HUDEP-2 (cell line): ENCODE measurements around the gene PRKD2.
A peak's percentile ranks its signal among the peaks of the same experiment; 100 is the strongest.

Experiments used
- DNase-seq, 76 experiments: peaks; one replicate each; lab custom pipeline; 2025; ENCODE audit not compliant: unreplicated experiment in 76 of 76; lab: John Stamatoyannopoulos, UW

PRKD2 gene

GRCh38 chr19:46635920-46636761, 80.8 kb downstream of the PRKD2 start, which contains the start of gene GNG8:
Gene GNG8 (minus strand): TSS chr19:46636202. CDS start chr19:46634682, 1,520 bp downstream.
- DNase-seq = peak in 12 of 76 experiments; percentile 21 to 44 (median 36)

- DNase-seq = no peak
Measured at GRCh38 chr19:46634656-46635218, 82.2 kb downstream of the PRKD2 start.

DNA sequence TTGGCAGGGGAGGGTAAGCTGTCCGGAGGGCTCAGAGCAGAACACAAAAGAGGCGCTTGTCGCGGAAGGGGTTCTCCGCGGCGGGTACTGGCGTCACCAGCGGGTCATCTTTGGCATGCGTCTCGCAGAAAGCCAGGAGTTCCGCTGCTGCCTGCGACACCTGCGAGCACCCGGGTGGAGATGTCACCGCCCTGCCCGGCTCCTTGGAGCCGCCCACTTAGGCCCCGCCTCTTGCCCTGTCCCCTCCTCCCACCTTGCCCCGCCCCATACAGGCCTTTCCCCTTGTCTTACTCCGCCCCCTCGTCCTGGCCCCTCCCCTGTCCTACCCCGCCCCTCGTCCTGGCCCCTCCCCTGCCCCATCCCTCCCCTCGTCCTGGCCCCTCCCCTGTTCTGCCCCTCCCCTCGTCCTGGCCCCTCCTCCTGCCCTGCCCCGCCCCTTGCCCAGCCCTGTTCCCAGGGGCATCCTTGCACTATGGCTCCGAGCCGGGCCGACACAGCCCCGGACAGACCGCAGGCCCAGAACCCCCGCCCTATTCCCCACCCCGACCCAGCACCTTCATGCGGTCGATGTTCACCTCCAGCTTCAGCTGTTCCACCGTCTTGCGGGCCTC, 82.8 kb downstream of the PRKD2 start:
- DNase-seq = peak in 75 of 76 experiments; percentile 30 to 99 (median 94)

DNA sequence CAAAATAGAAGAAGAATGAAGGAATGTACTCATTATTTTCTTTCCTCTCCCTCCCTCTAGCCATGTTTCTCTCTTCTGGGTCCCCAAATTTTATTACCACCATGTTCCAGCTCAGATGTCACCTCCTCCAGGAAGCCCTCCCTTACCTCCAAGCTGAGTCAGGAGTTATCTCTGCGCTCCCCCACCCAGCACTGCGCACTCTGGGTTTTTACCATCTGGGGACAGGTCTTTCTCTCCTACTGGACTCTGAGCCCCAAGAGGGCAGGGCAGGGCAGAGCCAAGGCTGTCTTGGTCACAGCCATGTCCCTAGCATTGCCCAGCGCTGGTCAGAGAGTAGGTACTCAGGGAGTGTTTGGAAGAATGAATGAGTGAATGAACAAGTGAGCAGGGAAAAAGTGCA, 83.8 kb downstream of the PRKD2 start:
- no peak for DNase-seq

DNA sequence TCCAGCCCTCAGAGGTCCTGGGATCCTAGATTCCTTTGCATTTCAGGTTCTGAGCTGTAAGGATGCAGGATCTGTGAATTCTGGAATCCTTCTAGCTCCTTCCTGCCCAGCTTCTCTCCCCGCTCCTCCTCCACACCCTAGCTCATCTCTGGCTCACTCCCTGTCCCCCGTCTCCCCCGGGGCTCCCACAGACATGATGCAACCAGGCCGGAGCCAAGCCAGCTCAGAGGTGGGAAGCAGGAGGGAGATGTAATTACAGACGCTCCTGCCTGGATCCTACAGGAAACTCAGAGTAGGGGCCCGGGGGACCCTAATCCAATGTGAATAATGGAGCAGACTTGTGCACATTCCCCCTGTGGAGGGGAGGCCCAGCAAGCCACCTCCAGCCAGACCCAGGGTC, 85.4 kb downstream of the PRKD2 start:
- no peak for DNase-seq

DNA sequence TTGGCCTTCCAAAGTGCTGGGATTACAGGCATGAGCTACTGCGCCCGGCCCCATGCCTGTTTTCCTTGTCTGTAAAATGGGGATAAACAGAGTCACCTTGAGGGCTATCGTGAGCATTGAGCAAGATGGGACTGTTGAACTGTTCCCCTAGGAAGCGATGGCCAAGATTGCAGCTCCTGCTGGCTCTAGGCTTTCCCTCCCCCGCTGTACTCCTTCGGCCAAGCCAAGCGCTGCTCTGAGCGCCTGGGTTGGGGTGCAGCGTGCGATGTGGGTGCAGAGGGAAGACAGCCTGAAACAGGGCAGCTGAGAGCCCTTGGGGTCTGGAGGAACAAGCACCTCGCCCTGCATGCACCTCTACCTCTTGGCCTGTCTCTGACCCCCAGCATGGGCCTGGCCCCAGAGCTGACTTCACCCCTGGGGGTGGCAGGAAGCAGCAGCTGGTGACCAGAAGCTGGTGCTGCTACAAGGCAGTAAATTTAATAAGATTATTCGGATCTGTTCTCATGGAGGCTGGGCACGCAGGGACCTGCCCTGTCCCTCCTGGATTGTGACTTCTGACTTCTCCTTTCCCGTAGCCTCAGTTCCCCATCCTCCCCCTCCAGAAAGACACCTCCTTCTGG, 86.2 kb downstream of the PRKD2 start:
- DNase-seq = no peak

DNA sequence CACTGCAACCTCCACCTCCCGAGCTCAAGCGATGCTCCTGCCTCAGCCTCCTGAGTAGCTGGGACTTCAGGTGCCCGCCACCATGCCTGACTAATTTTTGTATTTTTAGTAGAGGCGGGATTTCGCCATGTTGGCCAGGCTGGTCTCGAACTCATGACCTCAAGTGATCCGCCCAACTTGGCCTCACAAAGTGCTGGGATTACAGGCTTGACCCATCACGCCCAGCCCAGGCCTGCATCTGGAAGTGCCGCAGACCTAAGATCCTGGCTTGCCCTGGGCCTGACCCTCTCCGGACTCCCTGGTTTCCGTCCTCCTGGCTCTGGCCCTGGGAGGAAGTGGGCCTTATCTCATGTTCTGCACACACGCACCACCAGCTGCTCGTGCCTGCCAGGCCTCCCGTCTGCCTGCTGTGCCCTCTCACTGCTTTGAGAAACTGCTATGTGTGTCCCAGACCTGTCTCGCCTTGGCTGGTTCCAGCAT, 87.3 kb downstream of the PRKD2 start:
- DNase-seq = peak in 73 of 76 experiments; percentile 34 to 89 (median 74)

GRCh38 chr19:46628970-46629369, 87.9 kb downstream of the PRKD2 start:
- DNase-seq = peak in 6 of 76 experiments; percentile 17 to 39 (median 24)

GRCh38 chr19:46626446-46626845, 90.5 kb downstream of the PRKD2 start:
- DNase-seq = no peak

GRCh38 chr19:46625731-46626130, 91.2 kb downstream of the PRKD2 start:
- DNase-seq = no peak

DNA sequence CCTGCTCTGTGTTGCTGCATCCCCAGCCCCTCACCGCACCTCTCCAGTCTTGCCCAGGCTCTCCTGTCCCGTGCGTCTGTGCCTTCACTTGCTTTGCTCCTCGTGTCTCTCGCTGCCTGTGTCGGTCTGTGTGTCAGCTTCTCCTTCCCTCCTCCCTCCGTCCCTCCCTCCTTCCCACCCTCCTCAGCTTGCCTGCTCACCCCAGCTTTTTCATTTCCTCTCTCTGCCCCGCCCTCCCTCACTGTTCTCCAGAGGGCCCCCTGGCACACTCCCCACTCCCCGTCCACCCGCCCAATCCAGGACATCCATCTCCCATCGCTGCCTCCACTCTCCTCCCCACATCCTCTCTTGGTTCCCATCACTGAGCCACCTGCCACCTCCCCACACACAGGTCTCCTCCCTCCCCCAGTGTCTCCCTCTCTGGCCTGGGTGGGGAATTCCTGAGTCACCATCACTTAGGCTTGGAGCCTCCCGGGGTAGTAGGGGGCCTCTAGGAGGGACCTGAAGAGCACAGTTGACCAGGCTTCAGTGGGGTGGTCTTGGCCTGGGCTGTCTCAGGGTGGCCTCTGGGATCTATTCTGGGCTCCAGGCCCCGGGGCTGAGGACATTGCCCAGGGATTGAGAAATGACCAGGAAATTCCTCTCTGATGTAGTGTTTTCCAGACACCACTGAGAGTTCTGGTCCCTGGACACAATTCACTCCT, 91.8 kb downstream of the PRKD2 start, which contains the start of gene PTGIR:
TSS of gene PTGIR (minus strand) at position 132 of the 704 bp plus-strand sequence. CDS start 864 bp downstream, outside the sequence.
- DNase-seq = peak in 1 of 76 experiments; percentile 21
